DMS53 treated with DMSO at 0.1 percent for 48 hours (cell line): ENCODE results near the gene ALDH3B2.
"Not testable (repeated sequence)": the region's sequence is repeated elsewhere in the genome, so short reads cannot be mapped to it uniquely, and the experiment has no call there.

ENCODE experiments used
- DNase-seq: peaks from one replicate; lab custom pipeline; 2025; ENCODE audit not compliant: unreplicated experiment; lab: John Stamatoyannopoulos, UW

The ALDH3B2 gene

GRCh38 chr11:67631411-67631810, 43.0 kb downstream of the ALDH3B2 start:
- DNase-seq, result no peak

DNA sequence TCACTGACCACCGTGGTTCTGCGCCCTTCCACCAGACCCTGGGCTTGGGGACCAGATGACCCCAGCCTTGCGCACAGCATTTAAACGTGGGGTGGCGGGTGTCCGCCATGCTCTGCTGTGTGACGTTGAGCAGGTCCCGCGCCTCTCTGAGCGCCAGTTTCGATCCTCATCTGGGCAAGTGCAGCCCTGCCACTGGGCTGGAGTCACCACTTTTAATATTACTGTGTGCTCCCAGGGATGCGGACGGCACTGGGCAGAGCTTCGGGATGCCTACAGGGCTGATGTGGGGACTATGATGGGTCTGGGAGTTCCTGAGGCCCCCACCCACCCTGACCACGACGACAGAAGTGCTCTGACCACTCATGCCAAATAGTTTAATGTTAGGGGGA, 43.5 kb downstream of the ALDH3B2 start:
- DNase-seq, result no peak

DNA sequence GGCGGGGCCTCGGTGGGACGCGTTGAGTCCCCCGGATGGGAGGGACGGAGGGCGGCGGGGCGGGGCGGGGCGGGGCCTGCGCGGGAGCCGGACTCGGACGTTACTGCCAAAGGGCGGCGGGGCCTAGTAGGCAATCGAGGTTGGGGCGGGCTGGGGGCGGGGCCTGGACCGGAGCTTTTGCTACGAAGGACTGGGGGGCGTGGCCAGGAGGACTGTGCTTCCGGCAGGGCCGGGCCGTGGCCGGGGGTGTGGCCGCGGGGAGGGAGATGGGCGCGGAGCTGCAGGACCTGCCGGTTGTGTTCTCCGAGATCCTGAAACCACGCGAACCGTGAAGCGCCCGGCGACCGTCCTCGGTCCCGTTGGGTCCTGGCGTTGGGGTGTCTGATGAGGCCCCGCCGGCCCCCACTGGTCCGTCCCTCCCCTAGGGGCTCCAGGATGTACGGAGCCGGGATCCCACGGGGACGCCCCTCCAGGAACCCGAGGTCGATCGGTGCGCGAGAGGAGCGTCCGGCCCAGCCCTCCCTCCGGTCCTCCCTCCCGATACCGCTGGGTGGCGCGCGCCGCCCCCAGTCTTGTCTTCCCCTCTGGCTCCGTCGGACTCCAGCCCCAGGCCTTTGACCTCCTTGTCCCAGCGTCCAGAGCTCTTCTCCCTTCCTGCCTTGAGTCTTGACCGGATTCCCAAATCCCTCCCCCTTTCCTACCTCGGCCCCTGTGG, 44.0 kb downstream of the ALDH3B2 start:
- peak; percentile 97 for DNase-seq

- DNase-seq, result peak; percentile 84
These were observed 44.8 kb downstream of the ALDH3B2 start, which contains the start of gene NUDT8 for GRCh38 chr11:67629386-67630227. Gene NUDT8, minus strand, starts transcription at chr11:67629937. Its CDS starts 26 bp downstream, at chr11:67629911.

- DNase-seq, result no peak
These were observed 45.6 kb downstream of the ALDH3B2 start for GRCh38 chr11:67628710-67629385.

GRCh38 chr11:67627812-67628624, 46.4 kb downstream of the ALDH3B2 start:
- no peak for DNase-seq

DNA sequence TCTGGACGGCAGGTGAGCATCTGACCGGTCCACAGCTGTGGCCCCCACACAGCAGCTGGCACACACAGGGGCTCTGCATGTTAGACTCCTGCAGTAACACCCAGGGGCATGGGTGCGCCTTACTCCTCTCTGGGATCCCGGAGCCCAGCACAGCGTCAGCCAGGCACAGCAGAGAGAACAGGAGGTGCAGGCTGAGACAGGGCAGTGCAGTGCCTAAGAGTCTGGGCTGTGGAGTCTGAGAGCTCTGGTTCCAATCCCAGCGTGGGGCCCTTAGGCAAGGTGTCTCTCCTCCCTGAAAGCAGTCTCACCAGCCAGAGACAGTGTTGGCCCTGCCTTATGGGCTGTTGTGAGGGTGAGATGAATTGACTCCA, 47.0 kb downstream of the ALDH3B2 start:
- DNase-seq, result no peak

DNA sequence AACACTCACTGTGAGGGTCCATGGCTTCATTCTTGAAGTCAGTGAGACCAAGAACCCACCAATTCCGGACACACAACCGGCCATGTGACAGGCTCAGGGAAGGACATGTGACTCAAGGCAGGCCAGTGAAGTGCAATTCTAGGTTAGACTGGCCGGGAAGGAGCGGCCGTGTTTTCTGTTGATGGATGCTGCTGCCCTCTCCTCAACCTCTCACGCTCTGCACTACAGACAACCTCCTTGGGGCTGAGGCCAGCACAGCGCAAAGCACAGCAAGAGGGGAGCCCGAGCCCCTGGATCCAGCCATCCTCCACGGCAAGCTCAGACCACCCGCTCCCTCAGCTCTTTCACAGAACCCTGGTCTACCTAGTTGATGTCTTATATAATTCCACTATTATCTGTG, 47.5 kb downstream of the ALDH3B2 start:
- no peak for DNase-seq

DNA sequence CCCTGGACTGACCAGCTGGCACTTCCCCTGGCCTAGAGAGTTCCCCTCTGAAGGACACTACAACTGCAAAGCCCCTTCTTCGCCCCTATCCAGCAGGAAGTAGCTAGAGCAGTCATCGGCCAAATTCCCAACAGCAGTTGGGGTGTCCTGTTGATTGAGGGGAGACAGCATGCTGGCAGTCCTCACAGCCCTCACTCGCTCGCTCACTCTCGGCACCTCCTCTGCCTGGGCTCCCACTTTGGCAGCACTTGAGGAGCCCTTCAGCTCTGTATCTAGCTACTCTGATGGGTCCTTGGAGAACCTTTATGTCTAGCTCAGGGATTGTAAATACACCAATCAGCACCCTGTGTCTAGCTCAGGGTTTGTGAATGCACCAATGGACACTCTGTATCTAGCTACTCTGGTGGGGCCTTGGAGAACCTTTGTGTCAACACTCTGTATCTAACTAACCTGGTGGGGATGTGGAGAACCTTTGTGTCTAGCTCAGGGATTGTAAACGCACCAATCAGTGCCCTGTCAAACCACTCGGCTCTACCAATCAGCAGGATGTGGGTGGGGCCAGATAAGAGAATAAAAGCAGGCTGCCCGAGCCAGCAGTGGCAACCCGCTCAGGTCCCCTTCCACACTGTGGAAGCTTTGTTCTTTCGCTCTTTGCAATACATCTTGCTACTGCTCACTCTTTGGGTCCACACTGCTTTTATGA, 48.1 kb downstream of the ALDH3B2 start:
- not testable (repeated sequence) for DNase-seq

- DNase-seq, result not testable (repeated sequence)
These were observed 50.6 kb downstream of the ALDH3B2 start for GRCh38 chr11:67623795-67624194.

DNA sequence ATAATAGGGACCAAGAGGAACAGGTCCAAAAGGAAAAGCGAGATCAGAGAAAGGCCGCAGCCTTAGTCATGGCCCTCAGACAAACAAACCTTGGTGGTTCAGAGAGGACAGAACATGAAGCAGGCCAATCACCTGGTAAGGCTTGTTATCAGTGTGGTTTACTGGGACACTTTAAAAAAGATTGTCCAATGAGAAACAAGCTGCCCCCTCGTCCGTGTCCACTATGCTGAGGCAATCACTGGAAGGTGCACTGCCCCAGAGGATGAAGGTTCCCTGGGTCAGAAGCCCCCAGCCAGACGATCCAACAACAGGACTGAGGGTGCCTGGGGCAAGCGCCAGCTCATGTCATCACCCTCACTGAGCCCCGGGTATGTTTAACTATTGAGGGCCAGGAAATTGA, 51.5 kb downstream of the ALDH3B2 start:
- not testable (repeated sequence) for DNase-seq

- DNase-seq, result not testable (repeated sequence)
These were observed 52.5 kb downstream of the ALDH3B2 start for GRCh38 chr11:67621928-67622327.

DNA sequence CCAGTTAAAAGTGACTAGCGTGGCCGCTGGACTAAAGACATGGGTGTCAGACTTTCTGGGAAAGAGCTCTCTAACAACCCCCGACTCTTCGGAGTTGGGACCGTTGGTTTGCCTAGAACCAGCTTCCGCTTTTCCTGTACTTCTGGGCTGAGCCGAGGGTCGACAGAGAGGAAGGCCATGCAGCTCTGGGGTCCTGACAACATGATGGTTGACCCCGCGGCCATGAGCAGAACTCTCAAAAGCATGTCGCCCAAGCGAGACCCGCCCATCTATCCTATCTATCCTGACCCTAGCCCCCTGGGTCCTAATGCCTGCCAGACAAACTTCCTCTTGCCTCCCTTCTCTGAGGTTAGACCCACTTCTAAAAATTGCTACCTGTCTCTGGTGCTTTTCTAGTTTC, 53.8 kb downstream of the ALDH3B2 start:
- DNase-seq, result not testable (repeated sequence)

DNA sequence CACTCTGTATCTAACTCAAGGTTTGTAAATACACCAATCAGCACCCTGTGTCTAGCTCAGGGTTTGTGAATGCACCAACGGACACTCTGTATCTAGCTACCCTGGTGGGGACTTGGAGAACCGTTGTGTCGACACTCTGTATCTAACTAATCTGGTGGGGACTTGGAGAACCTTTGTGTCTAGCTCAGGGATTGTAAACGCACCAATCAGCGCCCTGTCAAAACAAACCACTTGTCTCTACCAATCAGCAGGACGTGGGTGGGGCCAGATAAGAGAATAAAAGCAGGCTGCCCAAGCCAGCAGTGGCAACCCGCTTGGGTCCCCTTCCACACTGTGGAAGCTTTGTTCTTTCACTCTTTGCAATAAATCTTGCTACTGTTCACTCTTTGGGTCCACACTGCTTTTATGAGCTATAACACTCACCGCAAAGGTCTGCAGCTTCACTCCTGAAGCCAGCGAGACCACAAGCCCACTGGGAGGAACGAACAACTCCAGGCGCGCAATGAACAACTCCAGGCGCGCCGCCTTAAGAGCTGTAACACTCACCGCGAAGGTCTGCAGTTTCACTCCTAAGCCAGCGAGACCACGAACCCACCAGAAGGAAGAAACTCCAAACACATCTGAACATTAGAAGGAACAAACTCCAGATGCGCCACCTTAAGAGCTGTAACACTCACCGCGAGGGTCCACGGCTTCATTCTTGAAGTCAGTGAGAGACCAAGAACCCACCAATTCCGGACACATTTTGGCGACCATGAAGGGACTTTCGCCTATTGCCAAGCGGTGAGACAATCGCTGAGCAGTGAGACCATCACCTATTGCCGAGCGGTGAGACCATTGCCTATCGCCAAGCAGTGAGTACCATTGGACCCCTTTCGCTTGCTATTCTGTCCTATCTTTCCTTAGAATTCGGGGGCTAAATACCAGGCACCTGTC, 54.5 kb downstream of the ALDH3B2 start:
- DNase-seq, result not testable (repeated sequence)

DNA sequence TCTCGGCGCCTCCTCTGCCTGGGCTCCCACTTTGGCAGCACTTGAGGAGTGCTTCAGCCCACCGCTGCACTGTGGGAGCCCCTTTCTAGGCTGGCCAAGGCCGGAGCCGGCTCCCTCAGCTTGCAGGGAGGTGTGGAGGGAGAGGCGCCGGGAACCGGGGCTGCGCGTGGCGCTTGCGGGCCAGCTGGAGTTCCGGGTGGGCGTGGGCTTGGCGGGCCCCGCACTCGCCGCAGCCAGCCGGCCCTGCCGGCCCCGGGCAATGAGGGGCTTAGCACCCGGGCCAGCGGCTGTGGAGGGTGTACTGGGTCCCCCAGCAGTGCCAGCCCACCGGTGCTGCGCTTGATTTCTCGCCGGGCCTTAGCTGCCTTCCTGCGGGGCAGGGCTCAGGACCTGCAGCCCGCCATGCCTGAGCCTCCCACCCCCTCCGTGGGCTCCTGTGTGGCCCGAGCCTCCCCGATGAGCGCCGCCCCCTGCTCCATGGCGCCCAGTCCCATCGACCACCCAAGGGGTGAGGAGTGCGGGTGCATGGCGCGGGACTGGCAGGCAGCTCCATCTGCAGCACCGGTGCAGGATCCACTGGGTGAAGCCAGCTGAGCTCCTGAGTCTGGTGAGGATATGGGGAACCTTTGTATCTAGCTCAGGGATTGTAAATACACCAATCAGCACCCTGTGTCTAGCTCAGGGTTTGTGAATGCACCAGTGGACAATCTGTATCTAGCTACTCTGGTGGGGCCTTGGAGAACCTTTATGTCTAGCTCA, 55.3 kb downstream of the ALDH3B2 start:
- not testable (repeated sequence) for DNase-seq

DNA sequence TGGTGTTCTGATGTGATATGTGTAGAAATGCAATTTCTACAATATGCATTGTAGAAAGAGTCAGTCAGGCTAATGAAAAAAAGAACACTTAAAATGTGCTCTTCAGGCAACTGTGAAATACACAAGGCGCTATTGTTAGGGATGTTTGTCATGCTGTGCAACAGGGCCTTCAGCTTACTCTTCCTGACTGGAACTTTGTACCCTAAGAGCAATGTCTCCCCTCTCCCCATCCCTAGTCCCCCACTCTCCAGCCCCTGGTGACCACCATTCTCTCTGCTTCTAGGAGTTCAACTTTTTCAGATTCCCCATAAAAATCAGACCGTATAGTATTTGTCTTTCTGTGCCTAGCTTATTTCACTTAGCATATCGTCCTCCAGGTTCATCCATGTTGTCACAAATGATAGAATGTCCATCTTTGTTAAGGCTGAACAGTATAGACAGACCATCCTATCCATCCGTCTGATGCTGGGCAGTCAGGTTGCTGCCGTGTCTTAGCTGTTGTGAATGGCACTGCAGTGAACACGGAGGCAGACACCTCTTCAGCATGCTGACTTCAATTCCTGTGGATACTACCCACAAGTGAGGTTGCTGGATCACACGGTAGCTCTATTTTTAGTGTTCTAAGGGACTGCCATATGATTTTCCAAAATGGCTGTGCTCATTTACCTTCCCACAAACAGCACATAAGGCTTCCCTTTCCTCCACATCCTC, 57.0 kb downstream of the ALDH3B2 start:
- DNase-seq, result no peak

- no peak for DNase-seq
These were observed 57.8 kb downstream of the ALDH3B2 start for GRCh38 chr11:67616431-67617242.
